ENCODE results near the gene PIGN.
"Not testable (repeated sequence)": the region's sequence is repeated elsewhere in the genome, so short reads cannot be mapped to it uniquely, and the experiment has no call there.

Gene PIGN

GRCh38 chr18:62177271-62177670 lies 9.6 kb downstream of the PIGN start:
- no peak for DNase-seq

- DNase-seq: no peak
Measured at GRCh38 chr18:62175521-62175920, 11.3 kb downstream of the PIGN start.

- DNase-seq: no peak
Measured at GRCh38 chr18:62172298-62172697, 14.6 kb downstream of the PIGN start.

GRCh38 chr18:62170857-62171256 lies 16.0 kb downstream of the PIGN start:
- DNase-seq: no peak

GRCh38 chr18:62166524-62166923 lies 20.3 kb downstream of the PIGN start:
- not testable (repeated sequence) for DNase-seq

GRCh38 chr18:62165583-62165982 lies 21.3 kb downstream of the PIGN start:
- DNase-seq: no peak

GRCh38 chr18:62164855-62165487 lies 21.9 kb downstream of the PIGN start:
- DNase-seq: no peak

- no peak for DNase-seq
Measured at GRCh38 chr18:62164310-62164709, 22.5 kb downstream of the PIGN start.

- no peak for DNase-seq
Measured at GRCh38 chr18:62157843-62158242, 29.0 kb downstream of the PIGN start.

GRCh38 chr18:62152844-62153243 lies 34.0 kb downstream of the PIGN start:
- DNase-seq: no peak

GRCh38 chr18:62151068-62151771 lies 35.6 kb downstream of the PIGN start:
- DNase-seq: no peak

GRCh38 chr18:62144338-62144737 lies 42.5 kb downstream of the PIGN start:
- no peak for DNase-seq

GRCh38 chr18:62140259-62140658 lies 46.6 kb downstream of the PIGN start:
- DNase-seq: no peak

- DNase-seq: no peak
Measured at GRCh38 chr18:62138461-62139235, 48.2 kb downstream of the PIGN start.

- peak; percentile 62 for DNase-seq
Measured at GRCh38 chr18:62131301-62131909, 55.5 kb downstream of the PIGN start.

- no peak for DNase-seq
Measured at GRCh38 chr18:62128157-62128556, 58.7 kb downstream of the PIGN start.

GRCh38 chr18:62126737-62127136 lies 60.1 kb downstream of the PIGN start:
- DNase-seq: no peak

- DNase-seq: no peak
Measured at GRCh38 chr18:62125702-62126101, 61.2 kb downstream of the PIGN start.

GRCh38 chr18:62122330-62122729 lies 64.5 kb downstream of the PIGN start:
- DNase-seq: no peak

GRCh38 chr18:62119884-62120283 lies 67.0 kb downstream of the PIGN start:
- no peak for DNase-seq

GRCh38 chr18:62118328-62118727 lies 68.5 kb downstream of the PIGN start:
- DNase-seq: no peak

- no peak for DNase-seq
Measured at GRCh38 chr18:62109676-62110075, 77.2 kb downstream of the PIGN start.

- no peak for DNase-seq
Measured at GRCh38 chr18:62107881-62108280, 79.0 kb downstream of the PIGN start.

GRCh38 chr18:62106271-62106670 lies 80.6 kb downstream of the PIGN start:
- DNase-seq: no peak
